ENCODE measurements around the gene FMNL3. TPM values are rescaled to one million over a fixed set of nuclear protein-coding genes. Genes with fewer than 3 reads are reported as not detected.

The FMNL3 gene
- total RNA-seq, 1 donor from 2014 or later = 30.4 TPM

DNA sequence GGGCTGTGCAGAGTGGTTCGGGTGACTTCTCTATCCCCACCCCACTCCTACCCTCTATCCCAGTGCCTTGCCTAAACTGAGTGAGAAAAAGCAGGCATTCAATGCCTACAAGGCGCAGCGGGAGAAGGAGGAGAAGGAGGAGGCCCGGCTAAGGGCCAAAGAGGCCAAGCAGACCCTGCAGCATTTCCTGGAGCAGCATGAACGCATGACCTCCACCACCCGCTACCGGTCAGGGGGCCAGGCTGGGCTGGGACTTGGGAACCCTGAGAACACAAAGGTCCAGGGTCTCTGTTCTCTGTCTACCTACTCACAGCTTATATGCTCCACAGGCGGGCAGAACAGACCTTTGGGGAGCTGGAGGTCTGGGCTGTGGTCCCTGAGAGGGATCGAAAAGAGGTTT lies 72.2 kb downstream of the FMNL3 start:
- no peaks in the 10 kb centered on the region for H3K9me3 ChIP-seq
- H3K4me1 ChIP-seq = no peaks in the 10 kb centered on the region
- TF ChIP-seq, protein P1, sequence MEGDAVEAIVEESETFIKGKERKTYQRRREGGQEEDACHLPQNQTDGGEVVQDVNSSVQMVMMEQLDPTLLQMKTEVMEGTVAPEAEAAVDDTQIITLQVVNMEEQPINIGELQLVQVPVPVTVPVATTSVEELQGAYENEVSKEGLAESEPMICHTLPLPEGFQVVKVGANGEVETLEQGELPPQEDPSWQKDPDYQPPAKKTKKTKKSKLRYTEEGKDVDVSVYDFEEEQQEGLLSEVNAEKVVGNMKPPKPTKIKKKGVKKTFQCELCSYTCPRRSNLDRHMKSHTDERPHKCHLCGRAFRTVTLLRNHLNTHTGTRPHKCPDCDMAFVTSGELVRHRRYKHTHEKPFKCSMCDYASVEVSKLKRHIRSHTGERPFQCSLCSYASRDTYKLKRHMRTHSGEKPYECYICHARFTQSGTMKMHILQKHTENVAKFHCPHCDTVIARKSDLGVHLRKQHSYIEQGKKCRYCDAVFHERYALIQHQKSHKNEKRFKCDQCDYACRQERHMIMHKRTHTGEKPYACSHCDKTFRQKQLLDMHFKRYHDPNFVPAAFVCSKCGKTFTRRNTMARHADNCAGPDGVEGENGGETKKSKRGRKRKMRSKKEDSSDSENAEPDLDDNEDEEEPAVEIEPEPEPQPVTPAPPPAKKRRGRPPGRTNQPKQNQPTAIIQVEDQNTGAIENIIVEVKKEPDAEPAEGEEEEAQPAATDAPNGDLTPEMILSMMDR (IDR thresholded peaks at IDR 0.05) = no peak
- no peaks in the 10 kb centered on the region for H3K27me3 ChIP-seq
- intact Hi-C loops (cut with DNase I) = no loop called here
- no peak overlapping the region for H3K4me3 ChIP-seq
- DNase-seq (ENCODE audit: low spot score in 2 of 2) = no peak
- H3K36me3 ChIP-seq = peaks cover 18 to 63% of the 10 kb centered on the region in 2 donors
- no peak overlapping the region for H3K27ac ChIP-seq

DNA sequence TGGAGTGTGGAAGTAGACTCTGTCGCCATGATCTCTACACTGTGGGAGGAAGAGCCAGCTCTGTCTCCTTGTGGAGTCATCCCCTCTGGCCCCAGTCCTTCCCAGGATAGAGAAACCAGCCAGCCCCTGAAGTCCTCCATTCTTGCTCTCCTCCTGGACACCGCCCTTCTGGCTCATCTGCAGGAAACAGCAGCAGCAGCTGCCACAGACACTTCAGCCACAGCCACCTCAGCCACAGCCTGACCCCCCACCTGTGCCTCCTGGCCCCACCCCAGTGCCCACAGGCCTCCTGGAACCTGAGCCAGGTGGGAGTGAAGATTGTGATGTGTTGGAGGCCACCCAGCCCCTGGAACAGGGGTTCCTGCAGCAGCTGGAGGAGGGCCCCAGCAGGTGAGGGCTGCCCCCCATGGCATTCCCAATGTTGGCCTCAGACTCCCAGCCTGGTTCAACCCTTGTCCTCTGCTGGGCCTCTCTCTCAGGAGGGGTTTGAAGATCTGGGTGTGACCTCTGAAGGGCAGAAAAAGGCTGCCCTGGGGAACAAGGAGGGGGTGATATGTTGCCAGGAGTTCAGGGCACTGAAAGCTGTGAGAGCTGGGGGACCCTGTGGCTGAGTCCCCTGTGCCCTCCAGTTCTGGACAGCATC lies 73.4 kb downstream of the FMNL3 start:
- H3K4me3 ChIP-seq = no peak overlapping the region
- intact Hi-C loops (cut with DNase I) = no loop called here
- no peaks in the 10 kb centered on the region for H3K4me1 ChIP-seq
- no peak overlapping the region for H3K27ac ChIP-seq
- DNase-seq (ENCODE audit: low spot score in 2 of 2) = no peak
- TF ChIP-seq, protein P1 (IDR thresholded peaks at IDR 0.05) = no peak
- H3K27me3 ChIP-seq = no peaks in the 10 kb centered on the region
- peaks cover 13 to 51% of the 10 kb centered on the region in 2 donors for H3K36me3 ChIP-seq
- no peaks in the 10 kb centered on the region for H3K9me3 ChIP-seq

DNA sequence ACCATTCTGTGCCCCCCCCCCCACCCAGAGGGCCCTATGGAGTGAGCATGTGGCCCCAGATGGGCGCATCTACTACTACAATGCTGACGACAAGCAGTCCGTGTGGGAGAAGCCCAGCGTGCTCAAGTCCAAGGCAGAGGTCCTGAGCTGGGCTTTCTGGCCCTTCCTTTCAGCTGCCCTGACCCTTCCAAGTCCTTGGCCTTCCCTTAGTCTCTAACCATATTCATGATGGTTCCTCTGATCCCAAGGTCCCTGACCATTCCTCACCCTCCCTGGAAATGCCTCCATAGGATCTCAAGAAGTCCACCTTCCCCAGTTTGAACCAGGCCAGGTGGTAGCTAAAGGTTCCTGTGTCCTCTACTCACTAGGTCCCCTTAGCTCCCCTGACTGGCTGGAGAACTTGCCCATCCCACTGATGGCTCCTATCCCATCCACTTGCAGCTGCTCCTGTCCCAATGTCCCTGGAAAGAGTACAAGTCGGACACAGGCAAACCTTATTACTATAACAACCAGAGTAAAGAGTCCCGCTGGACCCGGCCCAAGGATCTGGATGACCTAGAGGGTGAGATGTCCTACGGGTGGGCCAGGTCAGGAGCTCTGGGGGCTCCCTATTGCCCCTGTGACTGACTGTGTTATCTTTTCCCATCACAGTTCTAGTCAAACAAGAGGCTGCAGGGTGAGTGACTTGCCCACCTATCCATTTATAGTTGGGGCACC lies 74.1 kb downstream of the FMNL3 start:
- intact Hi-C loops (cut with DNase I) = no loop called here
- Histone ChIP-seq H3K4me3 (no peak overlapping the region), H3K27ac (no peak overlapping the region), H3K36me3 (peaks cover 13 to 47% of the 10 kb centered on the region in 2 donors), H3K9me3 (no peaks in the 10 kb centered on the region), H3K4me1 (no peaks in the 10 kb centered on the region), H3K27me3 (no peaks in the 10 kb centered on the region)
- TF ChIP-seq, protein P1 (IDR thresholded peaks at IDR 0.05) = no peak
- no peak for DNase-seq (ENCODE audit: low spot score in 2 of 2)

DNA sequence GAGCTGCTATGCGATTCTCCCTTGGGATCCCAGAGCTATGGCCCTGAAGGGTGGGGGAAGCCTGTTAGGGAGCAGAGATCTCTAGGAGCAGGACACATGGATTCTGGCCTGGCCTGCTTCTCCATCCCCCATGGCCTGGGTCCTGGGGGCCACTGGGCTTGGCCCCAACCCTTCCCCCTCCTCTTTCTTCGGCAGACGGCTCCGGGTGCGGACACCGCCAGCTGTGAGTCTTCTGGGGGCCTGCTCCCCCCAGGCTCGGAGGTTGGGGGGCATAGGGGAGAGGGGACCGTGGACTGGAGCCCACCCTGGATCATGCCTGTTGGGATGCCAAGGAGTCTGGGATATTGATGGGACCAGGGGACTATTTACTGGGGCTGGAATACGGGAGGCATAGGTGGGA lies 74.8 kb downstream of the FMNL3 start:
- no peaks in the 10 kb centered on the region for H3K4me1 ChIP-seq
- intact Hi-C loops (cut with DNase I) = no loop called here
- H3K27me3 ChIP-seq = no peaks in the 10 kb centered on the region
- TF ChIP-seq, protein P1 (IDR thresholded peaks at IDR 0.05) = no peak
- no peak for DNase-seq (ENCODE audit: low spot score in 2 of 2)
- no peak overlapping the region for H3K4me3 ChIP-seq
- peaks cover 13 to 40% of the 10 kb centered on the region in 2 donors for H3K36me3 ChIP-seq
- no peaks in the 10 kb centered on the region for H3K9me3 ChIP-seq
- no peak overlapping the region for H3K27ac ChIP-seq

DNA sequence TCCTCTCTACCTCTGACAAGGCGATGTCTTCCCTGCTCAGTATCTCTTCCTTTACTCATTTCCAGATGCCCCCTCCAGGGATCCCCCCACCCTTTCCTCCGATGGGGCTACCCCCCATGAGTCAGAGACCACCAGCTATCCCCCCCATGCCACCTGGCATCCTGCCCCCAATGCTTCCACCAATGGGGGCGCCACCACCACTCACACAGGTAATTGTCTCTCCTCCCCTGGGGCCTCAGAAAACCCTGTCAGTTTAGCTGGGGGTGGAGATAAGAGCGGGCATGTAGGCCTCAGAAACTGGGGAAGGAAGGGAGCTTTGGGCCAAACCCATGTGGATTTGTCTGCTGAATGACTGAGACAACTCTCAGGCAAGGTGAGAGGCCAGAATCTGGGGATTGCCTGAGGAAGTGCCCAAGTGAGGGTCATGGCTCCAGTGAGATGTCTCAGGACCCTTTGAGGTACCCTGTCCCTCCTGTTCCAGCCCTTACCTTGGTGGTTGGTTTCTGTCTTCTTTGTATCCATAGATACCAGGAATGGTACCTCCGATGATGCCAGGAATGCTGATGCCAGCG lies 75.8 kb downstream of the FMNL3 start:
- Histone ChIP-seq H3K36me3 (peaks cover 12 to 37% of the 10 kb centered on the region in 2 donors), H3K4me3 (no peak overlapping the region), H3K27ac (no peak overlapping the region), H3K27me3 (no peaks in the 10 kb centered on the region), H3K4me1 (no peaks in the 10 kb centered on the region), H3K9me3 (no peaks in the 10 kb centered on the region)
- TF ChIP-seq, protein P1 (IDR thresholded peaks at IDR 0.05) = no peak
- intact Hi-C loops (cut with DNase I) = no loop called here
- DNase-seq (ENCODE audit: low spot score in 2 of 2) = no peak

Measured in ascending aorta (tissue), 2 donors.